ENCODE measurements around the gene HOXD8.

HOXD8 gene

DNA sequence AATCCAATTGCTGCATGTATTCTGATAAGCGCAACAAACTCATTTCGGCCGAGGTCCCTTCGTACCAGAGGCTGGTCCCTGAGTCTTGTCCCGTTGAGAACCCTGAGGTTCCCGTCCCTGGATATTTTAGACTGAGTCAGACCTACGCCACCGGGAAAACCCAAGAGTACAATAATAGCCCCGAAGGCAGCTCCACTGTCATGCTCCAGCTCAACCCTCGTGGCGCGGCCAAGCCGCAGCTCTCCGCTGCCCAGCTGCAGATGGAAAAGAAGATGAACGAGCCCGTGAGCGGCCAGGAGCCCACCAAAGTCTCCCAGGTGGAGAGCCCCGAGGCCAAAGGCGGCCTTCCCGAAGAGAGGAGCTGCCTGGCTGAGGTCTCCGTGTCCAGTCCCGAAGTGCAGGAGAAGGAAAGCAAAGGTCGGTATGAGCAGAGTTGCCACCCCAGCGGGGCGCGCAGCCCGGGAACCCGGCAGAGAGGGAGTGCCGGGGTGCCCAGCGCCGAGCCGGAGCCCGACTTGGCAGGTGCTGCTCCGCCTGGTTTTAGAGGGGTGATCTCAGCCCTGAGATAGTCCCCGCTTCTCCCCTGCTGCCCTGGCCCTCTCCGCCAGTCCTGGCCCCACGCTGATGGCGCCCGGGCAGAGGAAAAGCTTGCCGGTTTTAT is 12.2 kb upstream of the HOXD8 start:
- DNase-seq (ENCODE audit: low read depth) = no peak

DNA sequence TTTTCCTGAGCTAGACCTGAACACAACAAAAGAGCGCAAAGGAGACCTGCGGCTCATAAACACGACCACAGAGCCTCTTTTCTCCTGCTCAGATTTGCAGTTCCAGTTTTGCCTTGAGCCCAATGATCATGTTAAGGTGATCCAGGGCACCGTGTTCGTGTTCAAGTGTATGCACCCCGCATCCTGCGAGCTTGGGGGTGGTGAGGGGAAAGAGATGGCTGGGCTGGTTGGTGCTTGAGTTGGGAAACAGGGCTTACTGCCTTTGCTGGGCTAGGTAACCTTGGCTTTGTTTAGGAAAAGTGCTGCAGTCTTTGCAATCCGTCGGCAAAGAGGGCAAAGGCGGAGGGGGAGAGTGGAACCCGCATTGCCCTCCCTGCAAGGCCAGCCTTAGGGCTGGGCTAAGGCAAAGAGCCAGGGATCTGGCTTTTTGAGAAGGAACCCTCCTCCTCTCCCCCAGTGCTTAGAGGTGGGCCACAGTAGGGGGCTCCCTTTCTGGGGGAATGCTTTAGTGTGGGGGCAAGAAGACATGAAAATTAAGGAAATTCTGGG is 11.6 kb upstream of the HOXD8 start:
- DNase-seq (ENCODE audit: low read depth) = no peak

DNA sequence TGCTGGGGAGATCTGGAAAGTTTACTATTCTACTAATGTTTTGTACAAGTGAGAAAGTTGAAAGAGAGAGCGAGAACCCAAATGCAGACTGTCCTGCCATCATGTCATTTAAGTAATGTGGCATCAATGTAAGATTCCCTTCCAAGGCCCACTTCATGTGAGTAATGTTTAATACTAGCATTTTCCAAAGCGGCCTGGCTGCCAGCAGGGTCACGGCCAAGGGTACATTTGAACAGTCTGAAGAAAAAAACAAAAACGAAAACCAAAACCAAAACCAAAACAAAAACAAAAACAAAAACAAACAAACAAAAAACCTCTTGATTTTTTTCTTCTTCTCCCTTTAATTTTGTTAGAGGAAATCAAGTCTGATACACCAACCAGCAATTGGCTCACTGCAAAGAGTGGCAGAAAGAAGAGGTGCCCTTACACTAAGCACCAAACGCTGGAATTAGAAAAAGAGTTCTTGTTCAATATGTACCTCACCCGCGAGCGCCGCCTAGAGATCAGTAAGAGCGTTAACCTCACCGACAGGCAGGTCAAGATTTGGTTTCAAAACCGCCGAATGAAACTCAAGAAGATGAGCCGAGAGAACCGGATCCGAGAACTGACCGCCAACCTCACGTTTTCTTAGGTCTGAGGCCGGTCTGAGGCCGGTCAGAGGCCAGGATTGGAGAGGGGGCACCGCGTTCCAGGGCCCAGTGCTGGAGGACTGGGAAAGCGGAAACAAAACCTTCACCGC is 10.7 kb upstream of the HOXD8 start:
- DNase-seq (ENCODE audit: low read depth) = no peak

DNA sequence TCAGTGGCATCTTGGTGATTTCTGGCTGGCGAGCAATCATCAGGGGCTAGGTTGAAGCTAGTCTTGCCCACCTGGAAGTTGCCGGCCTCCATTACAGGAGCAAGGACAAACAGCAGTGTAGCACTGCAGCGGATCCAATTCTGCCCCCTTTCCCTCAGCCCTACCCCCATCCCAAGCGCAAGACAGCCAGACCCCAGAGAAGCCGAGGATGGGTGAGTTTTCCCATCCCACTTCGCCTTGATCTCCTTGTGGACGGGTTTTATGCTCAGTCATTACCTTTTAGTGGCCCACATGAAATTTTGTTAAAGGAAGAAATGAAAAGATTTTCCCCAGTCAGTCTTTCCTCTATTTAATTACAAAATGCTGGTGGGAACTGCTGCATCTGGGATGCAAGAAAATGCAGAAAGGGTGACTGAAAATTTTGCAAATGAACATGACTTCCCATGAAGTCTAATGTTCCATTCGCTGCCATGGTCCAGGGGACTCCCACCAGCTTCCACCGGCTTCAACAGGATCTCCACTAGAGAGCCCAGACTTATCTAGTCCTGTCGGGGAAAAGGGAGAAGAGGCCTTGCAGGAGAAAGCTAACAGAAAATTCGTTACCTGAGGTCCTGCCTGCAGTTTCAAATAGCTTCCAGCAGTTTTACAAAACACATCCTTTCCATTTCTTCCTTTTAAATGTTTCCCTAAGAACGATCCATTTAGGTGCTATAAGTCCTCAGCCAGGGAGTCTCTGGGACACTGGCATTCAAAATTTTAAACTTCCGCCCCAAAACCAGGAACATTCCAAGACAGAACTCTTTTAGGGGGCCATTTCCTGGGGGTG is 8.9 kb upstream of the HOXD8 start:
- DNase-seq (ENCODE audit: low read depth) = no peak

DNA sequence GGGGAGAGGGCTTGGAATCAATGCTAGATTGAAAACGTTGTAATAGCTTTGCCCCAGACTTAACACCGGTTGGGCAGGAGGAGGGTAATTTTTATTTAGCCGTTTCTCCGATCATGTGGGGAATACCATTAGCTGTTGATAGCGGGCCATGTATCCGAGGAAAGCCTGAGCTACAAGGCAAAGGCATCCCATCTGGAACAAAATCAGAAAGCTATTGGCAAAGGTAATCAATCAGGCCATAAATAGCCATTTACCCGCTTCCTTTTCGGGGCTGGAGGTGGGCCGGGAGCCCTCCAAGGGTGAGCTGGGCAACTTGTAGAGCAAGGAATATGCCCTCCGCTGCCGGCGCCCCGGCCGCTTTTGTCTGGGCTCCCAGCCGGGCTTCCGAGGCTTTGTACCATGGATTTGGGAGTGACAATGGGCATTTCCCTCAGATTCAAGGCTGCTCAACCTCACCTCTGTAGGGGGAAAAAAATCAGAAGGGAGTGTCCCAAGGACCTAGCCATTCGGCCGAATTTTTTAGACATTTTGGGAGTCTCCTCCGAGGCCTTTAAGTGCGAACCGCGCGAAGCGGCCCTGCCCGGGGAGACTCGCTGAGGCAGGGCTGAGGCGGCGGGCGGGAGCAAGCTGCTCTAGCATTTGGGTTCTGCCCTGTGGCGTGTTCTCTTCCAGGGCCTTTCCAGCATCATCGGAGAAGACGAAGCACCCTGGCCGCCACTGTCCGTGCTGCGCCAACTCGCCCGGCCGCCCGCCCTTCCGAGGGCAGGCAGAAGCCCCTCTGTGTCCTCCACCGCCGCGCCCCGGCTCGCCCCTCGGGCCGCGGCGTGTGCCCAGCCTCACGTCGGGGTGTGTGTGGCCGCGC is 8.1 kb upstream of the HOXD8 start:
- no peak for DNase-seq (ENCODE audit: low read depth)

DNA sequence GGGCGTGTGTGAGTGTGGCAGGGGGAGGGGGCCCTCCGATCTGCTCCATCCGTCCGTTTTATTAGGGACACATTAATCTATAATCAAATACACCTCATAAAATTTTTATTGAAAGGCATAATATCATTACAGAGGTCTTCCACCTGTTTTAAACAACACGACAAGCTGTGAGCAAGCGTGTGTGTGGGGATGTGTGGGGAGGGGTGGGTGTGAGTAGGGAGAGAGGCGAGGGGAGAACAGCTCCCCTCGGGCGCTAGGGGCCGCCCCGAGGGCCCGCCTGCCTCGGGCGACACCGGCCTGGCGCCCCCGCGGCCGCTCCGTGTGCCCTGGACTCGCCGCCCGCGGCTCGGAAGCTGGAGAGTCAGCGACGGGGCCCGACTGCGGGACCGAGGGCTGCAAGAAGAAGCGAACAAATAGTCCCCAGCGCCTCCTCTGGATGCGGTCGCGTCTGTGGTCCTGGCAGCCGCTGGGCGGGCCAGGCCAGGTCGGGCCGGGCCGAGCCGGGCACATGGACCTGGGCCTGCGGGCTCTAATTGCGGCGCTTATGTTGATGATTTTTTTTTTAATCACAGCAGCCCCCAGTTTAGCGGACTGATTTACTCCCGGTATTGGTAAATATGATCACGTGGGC is 7.3 kb upstream of the HOXD8 start:
- no peak for DNase-seq (ENCODE audit: low read depth)

DNA sequence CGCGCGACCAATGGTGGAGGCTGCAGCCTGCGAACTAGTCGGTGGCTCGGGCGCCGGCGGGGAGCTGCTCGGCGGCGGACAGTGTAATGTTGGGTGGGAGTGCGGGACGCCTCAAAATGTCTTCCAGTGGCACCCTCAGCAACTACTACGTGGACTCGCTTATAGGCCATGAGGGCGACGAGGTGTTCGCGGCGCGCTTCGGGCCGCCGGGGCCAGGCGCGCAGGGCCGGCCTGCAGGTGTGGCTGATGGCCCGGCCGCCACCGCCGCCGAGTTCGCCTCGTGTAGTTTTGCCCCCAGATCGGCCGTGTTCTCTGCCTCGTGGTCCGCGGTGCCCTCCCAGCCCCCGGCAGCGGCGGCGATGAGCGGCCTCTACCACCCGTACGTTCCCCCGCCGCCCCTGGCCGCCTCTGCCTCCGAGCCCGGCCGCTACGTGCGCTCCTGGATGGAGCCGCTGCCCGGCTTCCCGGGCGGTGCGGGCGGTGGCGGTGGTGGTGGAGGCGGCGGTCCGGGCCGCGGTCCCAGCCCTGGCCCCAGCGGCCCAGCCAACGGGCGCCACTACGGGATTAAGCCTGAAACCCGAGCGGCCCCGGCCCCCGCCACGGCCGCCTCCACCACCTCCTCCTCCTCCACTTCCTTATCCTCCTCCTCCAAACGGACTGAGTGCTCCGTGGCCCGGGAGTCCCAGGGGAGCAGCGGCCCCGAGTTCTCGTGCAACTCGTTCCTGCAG is 6.7 kb upstream of the HOXD8 start, which contains the start of gene HOXD9:
Gene HOXD9, plus strand, starts transcription at position 37 of the 728 bp plus-strand sequence. Its CDS starts 50 bp downstream, at position 87.
- DNase-seq (ENCODE audit: low read depth) = no peak

DNA sequence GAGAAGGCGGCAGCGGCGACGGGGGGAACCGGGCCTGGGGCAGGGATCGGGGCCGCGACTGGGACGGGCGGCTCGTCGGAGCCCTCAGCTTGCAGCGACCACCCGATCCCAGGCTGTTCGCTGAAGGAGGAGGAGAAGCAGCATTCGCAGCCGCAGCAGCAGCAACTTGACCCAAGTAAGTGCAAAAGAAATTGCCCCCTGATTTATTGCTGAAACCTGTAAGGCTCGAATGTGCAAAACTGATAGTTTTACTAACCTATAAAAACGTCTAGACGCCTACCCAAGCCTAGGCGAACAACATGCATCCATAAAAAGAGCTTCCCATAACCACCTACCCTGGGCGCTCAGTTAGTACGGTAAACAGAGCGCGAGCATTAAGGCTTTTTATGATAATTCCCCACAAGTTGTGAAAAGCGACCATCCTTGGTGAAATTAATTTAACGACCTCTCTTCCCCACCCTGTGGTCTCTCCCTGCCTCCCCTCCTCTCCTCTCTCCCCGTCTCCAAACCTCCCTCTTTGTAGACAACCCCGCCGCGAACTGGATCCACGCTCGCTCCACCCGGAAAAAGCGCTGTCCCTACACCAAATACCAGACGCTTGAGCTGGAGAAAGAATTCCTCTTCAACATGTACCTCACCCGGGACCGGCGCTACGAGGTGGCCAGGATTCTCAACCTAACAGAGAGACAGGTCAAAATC is 5.9 kb upstream of the HOXD8 start:
- DNase-seq (ENCODE audit: low read depth) = no peak

DNA sequence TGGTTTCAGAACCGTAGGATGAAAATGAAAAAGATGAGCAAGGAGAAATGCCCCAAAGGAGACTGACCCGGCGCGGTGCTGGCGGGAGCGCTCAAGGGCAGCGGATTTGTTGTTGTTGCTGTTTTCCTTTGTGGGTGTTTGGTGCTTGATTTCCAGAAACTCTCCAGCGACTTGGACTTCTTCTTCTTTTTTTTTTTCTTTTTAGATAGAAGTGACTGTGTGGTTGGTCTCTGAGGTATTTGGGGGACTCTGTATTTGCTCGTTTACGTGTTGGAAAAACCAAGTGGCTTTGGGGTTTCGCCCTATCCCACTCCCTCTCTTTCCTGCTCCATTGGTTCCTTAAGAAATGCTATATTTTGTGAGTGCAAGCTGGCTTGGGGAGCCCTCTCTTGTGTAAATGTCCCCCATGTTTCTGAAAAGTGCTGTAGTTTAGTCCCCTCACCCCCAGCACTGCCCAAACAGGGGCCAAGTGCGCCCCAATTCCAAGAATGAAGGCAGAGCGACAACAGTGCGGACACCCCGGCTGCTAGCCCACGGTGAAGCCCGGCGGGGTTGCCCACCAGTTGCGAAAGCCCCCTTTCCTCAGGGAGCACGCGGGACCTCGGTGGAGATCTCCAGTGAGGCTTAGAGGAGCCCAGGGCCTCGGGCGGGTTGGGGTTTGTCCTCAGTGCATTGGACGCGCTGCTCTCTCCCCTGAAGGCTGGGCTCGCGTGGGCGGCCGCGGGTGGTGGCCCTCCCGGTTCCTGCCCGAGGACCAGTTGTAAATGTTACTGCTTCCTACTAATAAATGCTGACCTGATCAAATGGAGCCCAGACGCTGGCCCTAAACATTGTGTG is 5.2 kb upstream of the HOXD8 start:
- no peak for DNase-seq (ENCODE audit: low read depth)

DNA sequence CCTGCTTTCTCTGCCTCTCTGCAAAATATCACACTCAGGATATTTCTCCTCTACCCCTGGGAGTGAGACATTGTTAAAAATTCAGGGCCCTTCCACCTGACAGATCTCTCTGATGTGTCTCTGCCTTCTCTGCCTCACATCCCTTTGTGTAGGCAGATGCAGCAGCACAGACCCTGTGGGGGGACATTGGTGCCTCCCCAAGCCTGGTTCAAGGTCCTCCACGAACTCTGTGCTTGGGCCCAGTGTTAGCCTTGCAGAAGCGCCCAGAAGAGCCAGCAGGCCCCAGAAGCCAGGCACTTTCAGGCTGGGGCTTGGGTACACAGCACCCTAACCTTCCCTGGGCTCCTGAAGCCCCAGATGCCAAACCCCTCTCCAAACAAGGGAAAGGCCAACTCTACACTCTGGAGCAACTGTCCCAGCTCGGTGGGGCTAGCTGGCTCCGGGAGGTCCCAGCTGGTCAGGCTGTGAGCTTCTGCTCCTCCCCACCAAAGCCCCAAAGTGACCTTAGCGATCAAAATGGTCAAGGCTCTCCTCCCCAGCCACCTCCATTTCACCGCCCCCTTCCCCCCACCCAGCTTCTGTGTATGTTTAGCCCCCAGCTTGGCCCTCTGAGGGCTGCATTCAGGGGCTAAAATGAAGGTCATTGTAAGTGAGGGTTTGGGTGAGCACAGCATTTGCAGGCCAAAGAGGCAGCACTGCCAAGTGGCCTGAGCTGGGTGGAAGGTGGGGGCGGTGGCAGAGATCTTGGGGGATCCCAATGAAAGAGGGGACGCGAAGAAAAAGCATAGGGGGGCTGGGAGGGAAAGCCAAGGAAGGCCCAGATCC is 4.3 kb upstream of the HOXD8 start:
- DNase-seq (ENCODE audit: low read depth) = no peak

DNA sequence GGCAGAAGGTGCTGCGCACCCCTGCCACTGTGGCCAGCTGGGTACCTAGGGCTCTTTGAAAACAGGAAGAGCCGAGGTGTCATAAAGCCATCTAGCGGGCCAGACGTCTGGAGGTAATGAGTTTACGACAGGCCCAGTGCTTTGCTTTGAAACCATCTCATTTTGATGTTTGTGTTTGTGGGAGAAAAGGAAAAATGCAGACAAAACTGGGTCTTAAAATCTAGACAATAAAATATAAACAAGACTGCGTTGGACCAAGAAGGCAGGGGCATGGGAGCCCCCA is 3.8 kb upstream of the HOXD8 start:
- DNase-seq (ENCODE audit: low read depth) = no peak

DNA sequence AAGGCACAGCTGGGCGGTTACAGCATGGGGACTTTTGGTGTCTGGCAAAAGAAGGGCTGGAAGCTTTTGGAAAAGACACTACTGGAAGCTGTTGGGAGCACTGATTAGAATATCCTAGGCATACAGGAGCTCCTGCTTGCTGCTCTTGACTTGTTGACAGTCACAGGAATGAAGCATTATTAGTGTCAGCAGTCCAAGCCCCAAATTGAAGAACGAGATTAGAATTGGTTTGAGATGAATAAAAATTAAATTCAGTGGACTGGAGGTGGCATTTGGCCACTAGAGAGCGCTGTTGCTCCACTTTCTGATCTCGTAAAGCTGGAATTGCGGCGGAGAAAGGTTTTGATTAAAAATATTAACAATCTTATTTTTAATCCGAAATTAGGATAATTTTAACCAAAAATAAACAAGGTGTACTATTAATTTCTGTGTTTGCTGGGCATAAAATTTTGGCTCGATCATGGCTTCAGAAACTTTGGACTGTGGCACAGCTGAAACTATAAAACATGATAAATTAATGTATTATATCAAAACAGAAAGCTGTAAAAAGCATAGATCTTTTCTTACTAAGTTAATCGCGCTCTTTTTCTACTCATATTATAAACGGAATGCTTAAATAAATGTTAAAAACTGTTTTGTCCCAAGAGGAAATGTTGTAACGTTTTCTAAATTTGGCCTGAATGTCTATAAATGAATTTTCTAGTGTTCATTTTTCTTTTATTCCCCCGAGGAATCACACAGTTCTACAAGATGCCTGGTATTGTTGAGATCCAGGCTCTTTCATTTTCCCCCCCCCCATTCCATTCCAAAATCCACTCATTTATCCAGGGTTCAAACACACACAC is 2.4 kb upstream of the HOXD8 start:
- DNase-seq (ENCODE audit: low read depth) = peak; percentile 49

DNA sequence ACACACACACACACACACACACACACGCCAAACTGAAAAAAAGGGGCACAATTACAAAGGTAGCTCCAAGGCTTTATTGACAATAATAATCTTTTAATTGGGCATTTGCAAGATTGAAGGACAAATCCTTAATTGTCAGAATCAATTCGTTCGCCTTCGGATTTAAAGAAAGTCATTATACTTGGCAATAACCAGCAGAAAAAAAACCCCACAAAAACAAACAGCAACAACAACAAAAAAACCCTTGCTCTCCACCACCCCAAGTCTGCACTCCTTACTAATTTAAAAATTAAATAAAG is 1.8 kb upstream of the HOXD8 start:
- no peak for DNase-seq (ENCODE audit: low read depth)

DNA sequence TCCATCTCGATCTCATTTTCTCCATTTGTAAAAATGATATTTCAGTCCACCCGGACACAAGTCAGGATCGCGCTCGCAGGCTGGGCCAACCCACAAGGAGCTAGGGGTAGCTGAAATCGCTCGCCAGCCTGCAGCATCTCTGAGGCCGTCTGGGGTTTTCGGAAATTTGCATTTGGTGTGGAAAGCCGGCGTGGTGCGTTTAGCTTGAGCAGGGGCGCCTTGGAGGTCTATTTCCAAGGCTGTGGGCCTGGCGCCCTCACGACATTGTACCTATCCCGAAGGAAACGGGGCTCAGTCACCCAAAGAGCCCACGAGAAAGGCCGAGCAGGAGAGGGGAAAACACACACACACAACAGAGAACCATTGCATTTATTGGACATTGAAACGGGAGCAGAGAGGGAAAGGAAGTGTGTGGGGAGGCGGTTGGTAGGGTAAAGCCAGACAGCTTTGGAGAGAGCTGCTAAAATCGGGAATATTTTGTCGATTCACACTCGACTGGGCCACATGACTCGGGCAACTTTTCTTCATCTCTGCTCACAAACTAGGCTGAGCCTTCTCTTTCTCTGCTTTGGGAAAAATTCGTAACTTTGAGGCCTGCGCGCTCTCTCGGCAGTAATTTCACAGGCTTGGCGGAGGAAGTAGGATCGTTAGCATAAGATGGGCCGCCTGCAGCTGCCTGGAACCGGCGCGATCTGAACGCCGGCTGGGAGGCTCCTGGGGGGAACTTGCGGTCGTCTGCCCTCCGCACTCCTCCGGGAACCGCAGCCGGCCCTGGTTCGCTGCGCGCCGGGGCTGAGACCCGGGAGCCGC is 1.1 kb upstream of the HOXD8 start:
- no peak for DNase-seq (ENCODE audit: low read depth)

DNA sequence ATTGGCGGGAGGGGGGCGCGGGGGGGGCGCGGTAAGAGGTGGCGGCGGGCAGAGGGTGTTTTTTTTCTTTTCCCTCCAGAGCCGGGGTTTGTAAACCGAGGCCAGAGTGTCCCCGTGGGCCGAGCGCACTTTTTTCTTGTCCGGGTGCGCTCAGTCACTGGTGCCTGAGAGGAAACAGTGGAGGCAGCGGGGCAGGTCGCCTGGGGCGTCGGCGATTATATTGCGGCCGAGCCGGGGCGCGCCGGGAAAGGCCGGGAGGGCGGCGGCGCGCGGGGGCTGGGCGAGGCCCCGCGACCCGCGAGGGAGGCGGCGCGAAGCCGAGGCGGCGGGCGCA is 275 bp downstream of the HOXD8 start:
- no peak for DNase-seq (ENCODE audit: low read depth)

DNA sequence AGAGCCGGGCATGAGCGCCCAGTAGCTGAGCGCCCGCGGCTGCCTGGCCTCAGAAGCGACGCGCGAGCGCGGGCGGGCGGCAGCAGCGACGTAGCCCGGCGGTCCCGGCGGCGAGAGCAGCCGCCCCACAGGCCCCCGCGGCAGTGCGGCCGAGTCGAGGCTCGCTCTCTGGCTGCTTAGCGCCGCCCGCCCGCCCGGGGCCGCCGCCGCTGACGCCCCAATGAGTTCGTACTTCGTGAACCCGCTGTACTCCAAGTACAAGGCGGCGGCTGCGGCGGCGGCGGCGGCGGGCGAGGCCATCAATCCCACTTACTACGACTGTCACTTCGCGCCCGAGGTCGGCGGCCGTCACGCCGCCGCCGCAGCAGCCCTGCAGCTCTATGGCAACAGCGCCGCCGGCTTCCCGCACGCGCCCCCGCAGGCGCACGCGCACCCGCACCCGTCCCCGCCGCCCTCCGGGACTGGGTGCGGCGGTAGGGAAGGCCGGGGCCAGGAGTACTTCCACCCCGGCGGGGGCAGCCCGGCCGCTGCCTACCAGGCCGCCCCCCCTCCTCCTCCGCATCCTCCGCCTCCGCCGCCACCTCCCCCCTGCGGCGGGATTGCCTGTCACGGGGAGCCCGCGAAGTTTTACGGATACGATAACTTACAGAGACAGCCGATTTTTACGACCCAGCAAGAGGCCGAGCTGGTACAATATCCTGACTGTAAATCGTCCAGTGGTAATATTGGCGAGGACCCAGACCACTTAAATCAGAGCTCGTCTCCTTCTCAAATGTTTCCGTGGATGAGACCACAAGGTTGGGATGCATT is 847 bp downstream of the HOXD8 start:
- no peak for DNase-seq (ENCODE audit: low read depth)

Data from stimulated activated CD8-positive, alpha-beta memory T cell treated with anti-CD3 and anti-CD28 coated beads, Interleukin-4, amount 100 ng/mL, for 24 hours (primary cell).